A549 (cell line): ENCODE results near the gene PTPRD. TPM values are rescaled to one million over a fixed set of nuclear protein-coding genes. Genes with fewer than 3 reads are reported as not detected.

Experiments used
- ATAC-seq, 2 experiments: fragments of 200-7000 bp in 1 of 2; fragments of >200 bp in 1 of 2; cut with Nextera tagmentation in 1 of 2; cut with Tn5 transposase in 1 of 2; 3 replicates each; pipeline versions ENCODE4 v1.8.0 to v1.9.1; 2018 to 2020; ENCODE audit warnings: mild to moderate bottlenecking in 1 of 2, moderate library complexity in 1 of 2
- CTCF ChIA-PET: fragments of 300-600 bp; sonication (Branson Sonifier 250); formaldehyde crosslinking; extraction: SDS; loops from one replicate; lab custom pipeline; 2021; ENCODE audit warnings: antibody characterized with exemption, inconsistent platforms; lab: Yijun Ruan, JAX
- POLR2A ChIA-PET: fragments of 350-600 bp; formaldehyde crosslinking; extraction: SDS; loops from one replicate; lab custom pipeline; 2021; ENCODE audit warnings: antibody characterized with exemption, inconsistent platforms; lab: Yijun Ruan, JAX
- DNase-seq, 2 experiments: peaks; one replicate each; pipeline versions ENCODE4 v3.0.0 to v3.0.0-alpha.2; 2011 to 2016; ENCODE audit warnings: low read depth in 1 of 2, low spot score in 1 of 2
- FAIRE-seq: peaks from 2 replicates; lab custom pipeline; 2011; peaks lifted over from hg19 to GRCh38; lab: Jason Lieb, UNC
- H3K27ac ChIP-seq, 2 experiments: fragments of >200 bp; sonication (Bioruptor Twin); formaldehyde crosslinking; 3 replicates each; pipeline ENCODE4 v1.5.1; 2016 to 2017
- H3K4me1 ChIP-seq: fragments of >200 bp; sonication (Bioruptor Twin); formaldehyde crosslinking; 3 replicates; pipeline ENCODE4 v1.6.1; 2016
- H3K4me2 ChIP-seq: fragments of >200 bp; sonication (Bioruptor Twin); formaldehyde crosslinking; 3 replicates; pipeline ENCODE4 v1.6.1; 2016
- H3K4me3 ChIP-seq: fragments of >200 bp; sonication (Bioruptor Twin); formaldehyde crosslinking; 3 replicates; pipeline ENCODE4 v1.5.1; 2016
- H3K9me3 ChIP-seq: fragments of >200 bp; sonication (Bioruptor Twin); formaldehyde crosslinking; 3 replicates; pipeline ENCODE4 v1.6.1; 2016
- BHLHE40 ChIP-seq: IDR thresholded peaks from 2 replicates; pipeline ENCODE4 v1.6.1; 2012; ENCODE audit warnings: low read depth, low read length, inconsistent platforms
- CBX2 ChIP-seq: fragments of 200-600 bp; sonication (generic); IDR thresholded peaks from 2 replicates; pipeline ENCODE4 v1.6.1; 2016; ENCODE audit warnings: low read depth, mild to moderate bottlenecking, borderline replicate concordance
- CHD2 ChIP-seq: fragments of 150-350 bp; IDR thresholded peaks from 2 replicates; pipeline ENCODE4 v1.6.1; 2014; ENCODE audit warnings: low read length; ENCODE audit not compliant: partially characterized antibody
- E2F6 ChIP-seq: IDR thresholded peaks from 2 replicates; pipeline ENCODE4 v1.6.1; 2012; ENCODE audit warnings: low read depth, borderline replicate concordance
- ELK1 ChIP-seq: fragments of 150-350 bp; IDR thresholded peaks from 2 replicates; pipeline ENCODE4 v1.6.1; 2014; ENCODE audit warnings: low read depth, mild to moderate bottlenecking, low read length
- FOSB ChIP-seq: fragments of 250-450 bp; sonication (Bioruptor Pico); IDR thresholded peaks from 2 replicates; pipeline ENCODE4 v1.5.0; 2020; ENCODE audit warnings: mild to moderate bottlenecking, moderate library complexity
- FOSL2 ChIP-seq, 2 experiments: fragments of 450-650 bp in 1 of 2; fragments of >200 bp in 1 of 2; sonication (Bioruptor Twin) in 1 of 2; formaldehyde crosslinking; IDR thresholded peaks; 2 replicates each; pipeline versions ENCODE4 v1.5.0 to v1.6.1; 2016 to 2020; ENCODE audit warnings: mild to moderate bottlenecking in 1 of 2, moderate library complexity in 1 of 2
- GATA3 ChIP-seq: IDR thresholded peaks from 2 replicates; pipeline ENCODE4 v1.6.1; 2012; ENCODE audit warnings: borderline replicate concordance
- HDAC2 ChIP-seq: fragments of 200-600 bp; sonication (generic); IDR thresholded peaks from 2 replicates; pipeline ENCODE4 v1.6.1; 2016
- HEYL ChIP-seq: fragments of 250-450 bp; sonication (Bioruptor Pico); IDR thresholded peaks from 2 replicates; pipeline ENCODE4 v1.8.0; 2021; ENCODE audit warnings: mild to moderate bottlenecking, moderate library complexity
- MAFK ChIP-seq: fragments of 450-650 bp; IDR thresholded peaks from 2 replicates; pipeline ENCODE4 v1.6.1; 2014; ENCODE audit not compliant: partially characterized antibody
- MAZ ChIP-seq: fragments of 150-350 bp; IDR thresholded peaks from 2 replicates; pipeline ENCODE4 v1.6.1; 2014; ENCODE audit warnings: antibody characterized with exemption, low read depth, low read length, borderline replicate concordance
- MYC ChIP-seq: IDR thresholded peaks from 2 replicates; pipeline ENCODE4 v1.6.1; 2012; ENCODE audit warnings: mild to moderate bottlenecking, inconsistent platforms, low read length, improper control_type of control experiment, borderline replicate concordance
- NFE2L2 ChIP-seq: fragments of 150-350 bp; conservative IDR thresholded peaks from 2 replicates; pipeline ENCODE4 v1.6.1; 2014; ENCODE audit warnings: low read length
- NR3C1 ChIP-seq: fragments of >200 bp; sonication (Bioruptor Twin); formaldehyde crosslinking; IDR thresholded peaks from 3 replicates; pipeline ENCODE4 v1.6.1; 2017
- PBX3 ChIP-seq: IDR thresholded peaks from 2 replicates; pipeline ENCODE4 v1.6.1; 2012
- POLR2A ChIP-seq: IDR thresholded peaks from 2 replicates; pipeline ENCODE4 v1.6.1; 2012; ENCODE audit warnings: mild to moderate bottlenecking, low read length
- RARB ChIP-seq: fragments of 250-450 bp; sonication (Bioruptor Pico); IDR thresholded peaks from 2 replicates; pipeline ENCODE4 v1.8.0; 2021; ENCODE audit warnings: mild to moderate bottlenecking, moderate library complexity
- REST ChIP-seq: fragments of 200-600 bp; sonication (generic); IDR thresholded peaks from 2 replicates; pipeline ENCODE4 v1.6.1; 2016; ENCODE audit warnings: antibody characterized with exemption, mild to moderate bottlenecking, moderate library complexity
- RFX5 ChIP-seq: fragments of 450-650 bp; IDR thresholded peaks from 2 replicates; pipeline ENCODE4 v1.7.1; 2014; ENCODE audit warnings: antibody characterized with exemption, mild to moderate bottlenecking, moderate library complexity
- TFCP2L1 ChIP-seq: fragments of 250-450 bp; sonication (Bioruptor Pico); IDR thresholded peaks from 2 replicates; pipeline ENCODE4 v1.5.0; 2021; ENCODE audit warnings: mild to moderate bottlenecking
- ZC3H11A ChIP-seq: fragments of 450-650 bp; IDR thresholded peaks from 2 replicates; pipeline ENCODE4 v1.6.1; 2014; ENCODE audit warnings: antibody characterized with exemption, mild to moderate bottlenecking
- whole genome bisulfite sequencing: methylation state at CpG from one replicate; pipeline ENCODE4 v1.1.6; 2017; ENCODE audit errors: missing lambda C conversion rate; 5-methylcytosine and 5-hydroxymethylcytosine counted together
- polyA plus RNA-seq, 4 experiments: library from polyadenylated mRNA; depleted of rRNA in 3 of 4; stranded (reverse); fragments of >200 nt; fragmentation: RNase III in 1 of 4; extraction: RNeasy Plus Mini Kit Qiagen cat#74134 plus additional on column Dnase treatment in 1 of 4; gene quantifications; 2 replicates in 3 of 4; 3 replicates in 1 of 4; pipeline ENCODE4 v1.2.3, GENCODE V29; 2011 to 2017

PTPRD gene
- polyA plus RNA-seq, 2 of the 4 experiments (the other 2 are of a cell fraction): 0.39 to 1.3 TPM

GRCh38 chr9:8270235-8270634 is 2342.6 kb downstream of the PTPRD start:
- CTCF ChIA-PET: no interaction called here
- Histone ChIP-seq H3K4me3 (no peak overlapping the region), H3K4me2 (no peak overlapping the region), H3K4me1 (no peaks in the 10 kb centered on the region), H3K9me3 (no peaks in the 10 kb centered on the region), H3K27ac (no peak overlapping the region)
- POLR2A ChIA-PET: no interaction called here
- no peak for DNase-seq
- TF ChIP-seq MAZ: no peak
- no peak for FAIRE-seq
- ATAC-seq: no peak

GRCh38 chr9:8268881-8269280 is 2343.9 kb downstream of the PTPRD start:
- TF ChIP-seq BHLHE40: no peak
- no peak for TF ChIP-seq HDAC2
- no peak for TF ChIP-seq CHD2
- no peak for TF ChIP-seq NFE2L2
- TF ChIP-seq HEYL: no peak
- TF ChIP-seq RARB (CRISPR knock-in tag): no peak
- no peak for TF ChIP-seq FOSL2 (IDR thresholded peaks at IDR 0.05)
- TF ChIP-seq FOSL2 (CRISPR knock-in tag; IDR thresholded peaks at IDR 0.05): no peak
- TF ChIP-seq REST: no peak
- TF ChIP-seq NR3C1: no peak
- no peak for TF ChIP-seq FOSB (CRISPR knock-in tag)
- no peak for TF ChIP-seq PBX3
- no peak for TF ChIP-seq MAZ

GRCh38 chr9:8268216-8268878 is 2344.5 kb downstream of the PTPRD start:
- ATAC-seq (no peak), DNase-seq (no peak), FAIRE-seq (no peak)
- ChIA-PET POLR2A (no interaction called here), CTCF (no interaction called here)
- TF ChIP-seq NFE2L2 (no peak), HEYL (no peak), E2F6 (no peak), RFX5 (no peak), MAZ (no peak), ELK1 (no peak), ZC3H11A (no peak), MAFK (no peak), POLR2A (no peak), TFCP2L1 (no peak), CBX2 (no peak), NR3C1 (no peak), MYC (no peak), FOSL2 (IDR thresholded peaks at IDR 0.05) (no peak), FOSL2 (CRISPR knock-in tag; IDR thresholded peaks at IDR 0.05) (no peak), GATA3 (no peak)
- H3K4me3 ChIP-seq: no peak overlapping the region
- H3K9me3 ChIP-seq: no peaks in the 10 kb centered on the region
- 7% methylated on average over 2 of the region's 2 CpGs for WGBS
- H3K27ac ChIP-seq: no peak overlapping the region
- H3K4me2 ChIP-seq: no peak overlapping the region
- no peaks in the 10 kb centered on the region for H3K4me1 ChIP-seq

More at GRCh38 chr9:8268881-8269280, 2343.9 kb downstream of the PTPRD start:
- no peak for DNase-seq
- Histone ChIP-seq H3K4me3 (no peak overlapping the region), H3K4me2 (no peak overlapping the region), H3K4me1 (no peaks in the 10 kb centered on the region), H3K9me3 (no peaks in the 10 kb centered on the region), H3K27ac (no peak overlapping the region)
- CTCF ChIA-PET: no interaction called here
- 0% methylated on average over 1 of the region's 1 CpG for WGBS
- POLR2A ChIA-PET: no interaction called here
- FAIRE-seq: no peak
- no peak for ATAC-seq
